Glomerular endothelial cell (primary cell): ENCODE data around the gene TSPAN9. TPM values are rescaled to one million over a fixed set of nuclear protein-coding genes. Genes with fewer than 3 reads are reported as not detected.

ENCODE experiments used
- DNase-seq: peaks from one replicate; pipeline ENCODE4 v3.0.0-alpha.2; 2011; ENCODE audit warnings: low read depth, low spot score; ENCODE audit errors: extremely low read depth
- total RNA-seq: library from RNA; depleted of rRNA; stranded (reverse); fragments of >200 nt; gene quantifications from 2 replicates; pipeline ENCODE4 v1.2.3, GENCODE V29; 2015

TSPAN9 gene
- total RNA-seq, 1 donor from 2014 or later = 65.5 TPM

- no peak for DNase-seq
These were observed 244.7 kb downstream of the TSPAN9 start for GRCh38 chr12:3321881-3322280.

GRCh38 chr12:3323002-3323685 is 246.0 kb downstream of the TSPAN9 start:
- no peak for DNase-seq

GRCh38 chr12:3325736-3326135 is 248.6 kb downstream of the TSPAN9 start:
- DNase-seq = no peak

- DNase-seq = no peak
These were observed 249.1 kb downstream of the TSPAN9 start for GRCh38 chr12:3326156-3326849.

GRCh38 chr12:3326850-3327780 is 249.9 kb downstream of the TSPAN9 start:
- DNase-seq = no peak

GRCh38 chr12:3328081-3328480 is 250.9 kb downstream of the TSPAN9 start:
- no peak for DNase-seq

GRCh38 chr12:3328571-3328970 is 251.4 kb downstream of the TSPAN9 start:
- no peak for DNase-seq

GRCh38 chr12:3329361-3329760 is 252.2 kb downstream of the TSPAN9 start:
- no peak for DNase-seq

GRCh38 chr12:3330976-3331510 is 253.9 kb downstream of the TSPAN9 start:
- DNase-seq = no peak

GRCh38 chr12:3332188-3332587 is 255.0 kb downstream of the TSPAN9 start:
- no peak for DNase-seq

- no peak for DNase-seq
These were observed 256.4 kb downstream of the TSPAN9 start for GRCh38 chr12:3333583-3333982.

- no peak for DNase-seq
These were observed 256.8 kb downstream of the TSPAN9 start for GRCh38 chr12:3333991-3334391.

- no peak for DNase-seq
These were observed 257.9 kb downstream of the TSPAN9 start for GRCh38 chr12:3335078-3335487.

Other genes with a start within 250 kb of the TSPAN9 start
- not detected in 2 replicates for gene NRIP2, start 242.3 kb upstream of the TSPAN9 start, total RNA-seq
- gene TEX52, start 220.3 kb upstream of the TSPAN9 start, total RNA-seq = not detected in 2 replicates
- gene FOXM1, start 200.2 kb upstream of the TSPAN9 start, total RNA-seq = 7.3 and 17.6 TPM in 2 replicates
- 23.1 and 27.2 TPM in 2 replicates for gene RHNO1, start 200.2 kb upstream of the TSPAN9 start, total RNA-seq
- gene TULP3, start 186.5 kb upstream of the TSPAN9 start, total RNA-seq = 18.5 and 24.0 TPM in 2 replicates
- 33.3 and 47.5 TPM in 2 replicates for gene TEAD4, start 118.0 kb upstream of the TSPAN9 start, total RNA-seq